HEK293T (cell line): ENCODE data around the gene CCDC136.

Source experiments
- CTCF ChIA-PET: fragments of 350-600 bp; formaldehyde crosslinking; extraction: SDS; loops from one replicate; lab custom pipeline; 2021; ENCODE audit warnings: antibody characterized with exemption, inconsistent platforms; lab: Yijun Ruan, JAX
- POLR2A ChIA-PET: fragments of 350-600 bp; formaldehyde crosslinking; extraction: SDS; loops from one replicate; lab custom pipeline; 2020; ENCODE audit warnings: antibody characterized with exemption, inconsistent platforms; lab: Yijun Ruan, JAX
- DNase-seq: peaks from one replicate; pipeline ENCODE4 v3.0.0; 2012; ENCODE audit warnings: mixed read lengths; ENCODE audit errors: extremely low spot score
- ARNT ChIP-seq: fragments of 450-650 bp; IDR thresholded peaks from 2 replicates; pipeline ENCODE4 v1.6.1; 2017; ENCODE audit warnings: mild to moderate bottlenecking
- BHLHE40 ChIP-seq: fragments of 450-650 bp; IDR thresholded peaks from 2 replicates; pipeline ENCODE4 v1.6.1; 2016; ENCODE audit warnings: mild to moderate bottlenecking, moderate library complexity, borderline replicate concordance
- CTBP1 ChIP-seq: fragments of 450-650 bp; IDR thresholded peaks from 2 replicates; pipeline ENCODE4 v1.6.1; 2016; ENCODE audit warnings: borderline replicate concordance
- ELF4 ChIP-seq: fragments of 450-650 bp; IDR thresholded peaks from 2 replicates; pipeline ENCODE4 v1.6.1; 2017; ENCODE audit warnings: antibody characterized with exemption
- FOXA1 ChIP-seq: fragments of 450-650 bp; IDR thresholded peaks from 2 replicates; pipeline ENCODE4 v1.6.1; 2016; ENCODE audit warnings: mild to moderate bottlenecking
- FOXK2 ChIP-seq: fragments of 450-650 bp; IDR thresholded peaks from 2 replicates; pipeline ENCODE4 v1.6.1; 2016; ENCODE audit warnings: mild to moderate bottlenecking
- FOXM1 ChIP-seq: fragments of 450-650 bp; IDR thresholded peaks from 2 replicates; pipeline ENCODE4 v1.6.1; 2017; ENCODE audit warnings: mild to moderate bottlenecking, borderline replicate concordance
- HDGF ChIP-seq: fragments of 450-650 bp; IDR thresholded peaks from 2 replicates; pipeline ENCODE4 v1.6.1; 2017; ENCODE audit warnings: antibody characterized with exemption, borderline replicate concordance
- L3MBTL2 ChIP-seq: fragments of 450-650 bp; conservative IDR thresholded peaks from 2 replicates; pipeline ENCODE4 v1.6.1; 2016; ENCODE audit warnings: mild to moderate bottlenecking
- LEF1 ChIP-seq: fragments of 450-650 bp; IDR thresholded peaks from 2 replicates; pipeline ENCODE4 v1.6.1; 2017; ENCODE audit warnings: mild to moderate bottlenecking, borderline replicate concordance
- NFRKB ChIP-seq: fragments of 450-650 bp; IDR thresholded peaks from 2 replicates; pipeline ENCODE4 v1.6.1; 2016; ENCODE audit warnings: mild to moderate bottlenecking, moderate library complexity
- SP1 ChIP-seq: fragments of 450-650 bp; IDR thresholded peaks from 2 replicates; pipeline ENCODE4 v1.6.1; 2017
- SUZ12 ChIP-seq: fragments of 450-650 bp; IDR thresholded peaks from 2 replicates; pipeline ENCODE4 v1.6.1; 2016; ENCODE audit warnings: mild to moderate bottlenecking
- TARDBP ChIP-seq: fragments of 450-650 bp; IDR thresholded peaks from 2 replicates; pipeline ENCODE4 v1.6.1; 2016
- ZNF384 ChIP-seq: fragments of 450-650 bp; IDR thresholded peaks from 2 replicates; pipeline ENCODE4 v1.6.1; 2016
- TF ChIP-seq, protein P1 (sequence below): fragments of 450-650 bp; IDR thresholded peaks from 2 replicates; pipeline ENCODE4 v1.6.1; 2016

The CCDC136 gene

DNA sequence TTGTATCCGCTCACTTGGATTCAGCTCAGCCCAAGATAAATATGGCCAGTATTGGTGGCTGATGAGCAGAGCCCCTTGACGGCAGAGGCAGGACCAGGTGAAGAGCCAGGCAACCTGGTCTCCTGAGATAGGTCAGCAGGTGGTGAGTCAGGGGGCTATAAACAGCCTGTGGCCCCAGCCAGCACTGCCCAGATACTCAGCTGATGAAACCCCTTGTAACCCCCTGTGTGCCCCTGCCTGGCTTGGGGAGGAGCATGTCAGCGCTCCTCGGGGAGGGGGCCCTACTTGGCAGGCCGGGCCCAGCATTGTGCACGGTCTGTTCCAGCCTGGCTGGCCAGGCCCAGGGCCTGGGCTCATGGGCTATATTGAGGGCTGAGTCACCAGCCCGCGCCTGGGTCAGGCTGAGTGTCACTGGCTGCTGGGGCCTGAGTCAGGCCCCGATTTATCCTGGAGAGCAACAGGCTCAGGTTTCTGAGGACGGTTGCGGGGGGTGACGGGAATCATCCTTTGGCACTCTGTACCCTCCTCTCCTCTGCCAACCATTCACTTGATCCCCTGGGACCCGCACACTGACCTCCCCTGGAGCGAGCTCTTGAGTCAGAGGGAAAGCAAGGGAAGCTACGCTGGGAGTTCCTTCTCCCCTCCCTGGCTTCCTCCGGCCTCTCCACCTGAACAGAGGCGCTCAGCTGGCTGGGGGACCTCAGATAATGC lies 35.6 kb downstream of the CCDC136 start:
- TF ChIP-seq LEF1: no peak
- CTCF ChIA-PET: interaction anchor here (0.6 to 1.0 kb wide), 4 partner anchors 15 to 382 kb away, joined by 3 to 8 read pairs (median 4); no protein-coding TSS in a partner anchor
- no peak for DNase-seq
- POLR2A ChIA-PET: interaction anchor here (0.9 to 1.5 kb wide), 3 partner anchors 33 to 36 kb away, joined by 3 to 6 read pairs (median 3); no protein-coding TSS in a partner anchor

DNA sequence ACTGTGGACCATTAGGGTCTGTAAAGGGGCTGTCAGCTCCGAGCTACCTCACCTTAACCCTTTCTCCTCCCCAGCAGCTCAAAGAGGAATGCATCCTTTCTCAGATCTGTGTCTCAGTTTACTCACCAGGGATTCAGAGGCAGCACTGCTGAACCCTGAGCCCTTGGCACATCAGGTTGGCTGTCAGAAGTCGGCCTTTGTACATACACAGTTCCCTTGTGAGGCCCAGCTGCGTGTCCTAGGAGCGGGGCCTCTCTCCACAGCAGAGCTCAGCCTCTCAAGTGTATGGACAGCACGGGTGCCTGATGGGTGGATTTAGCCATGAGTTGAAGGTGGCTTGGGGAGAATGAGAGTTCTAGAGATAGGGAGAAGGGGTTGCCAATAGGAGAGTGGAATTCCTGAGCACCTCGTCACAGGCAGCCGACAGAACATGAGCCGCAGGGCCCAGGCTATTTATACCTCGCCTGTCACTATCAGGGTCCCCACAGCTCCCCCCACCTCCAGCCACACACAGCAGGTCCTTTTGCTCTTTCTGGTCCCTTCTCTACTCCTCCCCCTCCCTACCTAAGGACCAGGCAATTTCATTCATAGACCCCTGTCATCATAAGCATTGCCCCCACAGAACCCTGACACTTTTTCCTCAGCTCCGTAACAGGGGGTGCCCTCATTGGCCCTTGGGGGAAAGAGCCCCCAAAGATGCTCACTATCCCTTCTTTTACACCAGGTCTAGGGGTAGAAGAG lies 36.4 kb downstream of the CCDC136 start:
- DNase-seq: no peak
- ChIA-PET CTCF (interaction anchor here (1.0 kb wide), 1 partner anchor 15 kb away, joined by 4 read pairs; no protein-coding TSS in a partner anchor), POLR2A (interaction anchor here (1.0 to 1.5 kb wide), 2 partner anchors 34 to 35 kb away, joined by 3 read pairs; partner anchors contain the start of gene ATP6V1F)
- no peak for TF ChIP-seq NFRKB
- TF ChIP-seq SP1: no peak
- TF ChIP-seq, protein P1, sequence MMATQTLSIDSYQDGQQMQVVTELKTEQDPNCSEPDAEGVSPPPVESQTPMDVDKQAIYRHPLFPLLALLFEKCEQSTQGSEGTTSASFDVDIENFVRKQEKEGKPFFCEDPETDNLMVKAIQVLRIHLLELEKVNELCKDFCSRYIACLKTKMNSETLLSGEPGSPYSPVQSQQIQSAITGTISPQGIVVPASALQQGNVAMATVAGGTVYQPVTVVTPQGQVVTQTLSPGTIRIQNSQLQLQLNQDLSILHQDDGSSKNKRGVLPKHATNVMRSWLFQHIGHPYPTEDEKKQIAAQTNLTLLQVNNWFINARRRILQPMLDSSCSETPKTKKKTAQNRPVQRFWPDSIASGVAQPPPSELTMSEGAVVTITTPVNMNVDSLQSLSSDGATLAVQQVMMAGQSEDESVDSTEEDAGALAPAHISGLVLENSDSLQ: no peak
- TF ChIP-seq ZNF384: no peak
- no peak for TF ChIP-seq SUZ12
- no peak for TF ChIP-seq TARDBP
- TF ChIP-seq ELF4: no peak
- TF ChIP-seq FOXM1: no peak
- TF ChIP-seq FOXK2: no peak
- no peak for TF ChIP-seq LEF1
- TF ChIP-seq FOXA1: no peak
- TF ChIP-seq CTBP1: no peak
- TF ChIP-seq BHLHE40: no peak
- TF ChIP-seq ARNT: no peak
- no peak for TF ChIP-seq HDGF
- TF ChIP-seq L3MBTL2: no peak

DNA sequence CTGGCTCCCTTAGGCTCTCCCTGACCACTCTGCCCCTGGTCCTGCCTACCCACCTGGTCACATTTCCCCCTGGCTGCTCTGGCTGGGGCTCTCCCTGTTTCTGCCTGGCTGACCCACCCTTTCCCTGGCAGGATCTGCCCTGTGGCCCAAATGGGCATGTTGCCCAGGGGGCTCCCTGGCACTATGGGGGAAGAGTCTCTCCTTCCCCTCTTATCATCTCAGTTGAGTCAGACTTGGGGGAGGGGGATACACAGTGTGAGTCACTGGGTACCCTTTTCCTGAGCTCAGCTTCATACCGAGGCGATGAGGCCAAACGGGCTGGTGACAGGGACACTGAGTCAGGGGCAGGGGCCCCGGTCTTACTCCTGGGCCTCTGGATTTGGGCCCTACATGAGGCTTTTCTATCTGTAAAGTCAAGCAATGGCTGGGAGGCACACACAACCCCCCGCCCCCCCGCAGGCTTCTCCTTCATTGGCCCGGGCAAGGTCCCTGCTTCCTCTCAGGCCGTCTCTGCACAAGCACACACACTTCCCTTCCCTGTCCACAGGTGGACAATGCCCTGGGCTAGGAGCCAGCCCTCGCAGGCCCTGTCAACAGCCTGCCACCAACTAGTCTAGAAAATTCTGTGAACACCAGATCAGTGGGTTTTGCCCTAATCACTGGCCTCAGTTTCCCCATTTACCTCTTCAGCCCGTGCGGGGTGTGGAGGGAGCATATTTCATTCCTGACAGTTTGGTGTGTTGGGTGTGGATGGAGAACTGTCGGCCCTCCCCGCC lies 37.8 kb downstream of the CCDC136 start:
- DNase-seq: no peak

DNA sequence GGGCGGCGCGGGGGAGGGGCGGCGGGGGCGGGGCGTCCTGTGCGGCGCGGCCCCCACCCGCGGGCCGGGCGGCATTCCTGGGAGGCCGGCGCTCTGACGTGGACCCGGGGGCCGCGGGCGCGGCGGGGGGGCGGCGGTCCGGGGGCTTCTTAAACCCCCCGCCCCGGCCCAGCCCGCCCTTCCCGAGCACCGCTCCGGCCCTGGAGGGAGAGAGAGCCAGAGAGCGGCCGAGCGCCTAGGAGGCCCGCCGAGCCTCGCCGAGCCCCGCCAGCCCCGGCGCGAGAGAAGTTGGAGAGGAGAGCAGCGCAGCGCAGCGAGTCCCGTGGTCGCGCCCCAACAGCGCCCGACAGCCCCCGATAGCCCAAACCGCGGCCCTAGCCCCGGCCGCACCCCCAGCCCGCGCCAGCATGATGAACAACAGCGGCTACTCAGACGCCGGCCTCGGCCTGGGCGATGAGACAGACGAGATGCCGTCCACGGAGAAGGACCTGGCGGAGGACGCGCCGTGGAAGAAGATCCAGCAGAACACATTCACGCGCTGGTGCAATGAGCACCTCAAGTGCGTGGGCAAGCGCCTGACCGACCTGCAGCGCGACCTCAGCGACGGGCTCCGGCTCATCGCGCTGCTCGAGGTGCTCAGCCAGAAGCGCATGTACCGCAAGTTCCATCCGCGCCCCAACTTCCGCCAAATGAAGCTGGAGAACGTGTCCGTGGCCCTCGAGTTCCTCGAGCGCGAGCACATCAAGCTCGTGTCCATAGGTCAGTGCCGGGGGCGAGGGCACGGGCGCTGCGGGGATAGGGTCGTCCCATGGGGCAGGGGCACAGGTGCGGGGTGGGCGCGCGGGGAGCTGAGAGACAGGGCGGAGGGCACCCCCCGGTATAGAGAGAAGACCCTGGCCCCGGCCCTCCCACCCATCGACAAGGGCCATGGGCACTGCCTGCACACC lies 38.7 kb downstream of the CCDC136 start, which contains the start of gene FLNC:
FLNC (plus strand) TSS at position 176 of the 947 bp plus-strand sequence; CDS start at position 408, 232 bp downstream.
- ChIA-PET CTCF (interaction anchor here (3.2 kb wide), 1 partner anchor 11 kb away, joined by 15 read pairs; no protein-coding TSS in a partner anchor), POLR2A (interaction anchor here (0.8 to 3.0 kb wide), 9 partner anchors 8 to 375 kb away, joined by 3 to 32 read pairs (median 3); partner anchors contain the start of genes ATP6V1F, CALU and HILPDA)
- peak; percentile 45 for DNase-seq
- TF ChIP-seq FOXM1 (no peak), L3MBTL2 (peak; percentile 35), ZNF384 (no peak)
- TF ChIP-seq, protein P1: no peak

More for the DNA sequence above, 37.8 kb downstream of the CCDC136 start:
- ChIA-PET POLR2A (interaction anchor here (1.0 kb wide), 1 partner anchor 89 kb away, joined by 3 read pairs; no protein-coding TSS in a partner anchor), CTCF (no interaction called here)
- TF ChIP-seq ZNF384 (no peak), TARDBP (no peak), ELF4 (no peak), HDGF (no peak), CTBP1 (no peak), SUZ12 (no peak), FOXK2 (no peak), NFRKB (no peak), BHLHE40 (no peak), L3MBTL2 (no peak), LEF1 (no peak), SP1 (no peak), FOXA1 (no peak), ARNT (no peak), FOXM1 (no peak)
- TF ChIP-seq, protein P1: no peak
